ENCODE results near the gene HDAC5.
"Not testable (repeated sequence)": the region's sequence is repeated elsewhere in the genome, so short reads cannot be mapped to it uniquely, and the experiment has no call there.

The HDAC5 gene

GRCh38 chr17:44066204-44066930 lies 57.1 kb downstream of the HDAC5 start, which contains the start of gene LSM12:
Gene LSM12 (minus strand): TSS chr17:44066671. CDS start chr17:44066587, 84 bp downstream.
- DNase-seq, result peak; percentile 84

DNA sequence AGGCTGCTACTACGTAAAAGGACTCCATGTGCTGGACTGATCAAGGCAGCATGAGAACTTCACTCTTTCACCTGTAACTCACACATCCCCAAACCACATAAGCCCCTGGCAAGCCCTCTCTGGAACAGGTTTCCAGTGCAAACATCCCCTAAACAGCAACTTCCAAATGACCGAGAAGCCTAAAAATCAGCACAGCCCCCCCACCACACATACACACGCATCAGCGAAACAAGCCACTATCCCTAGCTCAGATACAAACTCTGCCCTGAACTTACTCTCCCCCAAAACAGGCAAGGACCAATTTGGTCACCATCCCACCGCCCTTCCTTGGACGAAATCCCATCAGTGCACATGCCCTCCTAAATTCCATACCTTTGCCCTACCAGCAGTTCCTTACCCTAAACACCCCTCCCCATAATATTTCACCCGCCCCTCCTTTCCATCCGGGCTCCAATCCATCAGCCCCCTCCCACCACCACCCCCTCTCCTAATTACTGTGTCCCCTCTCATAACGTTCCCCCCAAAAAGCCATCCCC lies 57.7 kb downstream of the HDAC5 start:
- DNase-seq, result no peak

DNA sequence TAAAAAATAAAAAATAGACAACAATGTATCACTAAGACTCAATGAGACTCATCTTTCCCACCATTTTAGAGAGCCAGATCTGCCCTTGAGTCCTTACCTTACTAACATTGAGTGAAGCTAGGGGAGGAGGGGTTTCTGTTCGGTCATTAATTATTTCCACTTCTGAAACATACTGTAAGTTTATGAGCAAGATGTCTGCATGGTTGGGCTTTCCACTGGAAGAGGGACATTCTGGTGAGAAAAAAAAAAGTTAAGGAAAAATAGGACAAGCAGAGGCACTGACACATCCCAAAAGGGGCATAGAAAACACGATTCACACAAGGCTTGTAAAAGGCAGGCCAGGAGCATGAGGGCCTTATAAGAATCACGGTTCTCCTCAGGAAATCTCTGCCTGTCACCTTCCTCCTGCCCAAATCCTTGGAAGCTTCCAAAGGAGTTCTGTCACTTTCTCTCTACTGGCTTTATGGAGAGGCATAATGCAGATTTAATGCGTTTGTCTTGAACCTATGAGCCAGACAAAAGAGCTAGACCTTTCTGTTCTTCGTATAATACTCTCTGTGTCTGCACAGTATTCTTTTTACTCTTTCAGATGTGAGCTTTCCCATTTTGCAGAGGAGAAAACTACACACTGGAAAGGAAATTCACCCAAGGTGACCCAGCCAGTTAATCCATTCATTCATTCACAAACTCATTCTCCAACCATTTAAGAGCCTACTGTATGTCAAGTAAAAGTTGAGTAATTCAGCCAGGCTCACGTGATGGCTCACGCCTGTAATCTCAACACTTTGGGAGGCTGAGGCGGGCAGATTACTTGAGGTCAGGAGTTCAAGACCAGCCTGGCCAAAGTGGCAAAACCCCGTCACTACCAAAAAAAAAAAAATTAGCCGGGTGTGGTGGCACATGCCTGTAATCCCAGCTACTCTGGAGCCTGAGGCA lies 59.5 kb downstream of the HDAC5 start:
- DNase-seq, result no peak

- no peak for DNase-seq
Observed at GRCh38 chr17:44062871-44063270, 60.6 kb downstream of the HDAC5 start.

DNA sequence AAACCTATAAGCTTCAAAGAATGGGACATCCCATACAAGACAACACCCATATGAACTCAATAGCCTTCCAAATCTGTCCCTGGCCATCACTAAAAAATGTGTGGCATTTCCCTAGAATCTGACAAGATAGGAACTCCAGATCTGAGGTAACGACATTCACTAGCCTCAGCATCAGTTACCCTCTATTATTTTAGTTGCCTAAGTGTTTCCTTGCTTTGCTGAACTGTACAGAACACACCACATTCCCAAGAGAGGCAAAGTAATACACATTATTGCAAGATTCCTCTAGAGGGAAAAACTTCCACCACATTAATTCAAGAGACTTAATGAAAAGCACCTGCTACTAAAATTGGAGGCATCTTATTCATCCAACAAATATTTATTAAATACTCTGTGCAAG lies 62.0 kb downstream of the HDAC5 start:
- no peak for DNase-seq

- no peak for DNase-seq
Observed at GRCh38 chr17:44059101-44059892, 64.1 kb downstream of the HDAC5 start.

DNA sequence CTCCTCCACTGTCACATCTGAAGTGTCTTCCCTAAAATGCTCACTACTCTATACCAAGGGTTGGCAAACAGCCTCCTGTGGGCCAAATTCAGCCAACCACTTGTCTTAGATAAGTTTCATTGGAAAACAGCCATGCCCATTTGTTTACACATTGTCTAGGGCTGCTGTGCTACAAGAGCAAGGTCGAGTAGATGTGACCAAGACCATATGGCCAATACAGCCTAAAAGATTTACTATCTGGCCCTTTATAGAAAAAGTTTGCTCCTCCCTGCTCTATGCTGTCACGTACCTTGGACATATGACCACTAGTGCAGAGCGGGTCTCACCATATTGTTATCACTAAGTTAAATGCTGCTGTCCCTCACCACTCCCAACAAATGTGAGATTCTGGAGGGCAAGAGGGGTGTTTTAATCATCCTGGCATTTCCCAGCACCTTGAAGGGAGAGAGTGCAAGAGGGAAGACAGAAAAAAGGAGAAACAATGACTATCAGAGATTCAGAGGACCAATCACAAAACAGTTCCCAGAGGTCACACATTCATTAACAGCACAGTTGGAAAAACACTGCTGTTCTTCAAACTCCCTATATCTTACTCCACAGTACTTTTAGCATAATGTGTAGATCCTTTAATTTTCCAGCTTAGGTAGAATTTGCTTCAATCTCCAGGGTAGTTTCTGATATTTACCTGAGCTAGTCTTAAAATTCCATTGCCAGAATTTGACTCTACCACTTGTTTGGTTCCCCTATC lies 70.1 kb downstream of the HDAC5 start:
- DNase-seq, result no peak

DNA sequence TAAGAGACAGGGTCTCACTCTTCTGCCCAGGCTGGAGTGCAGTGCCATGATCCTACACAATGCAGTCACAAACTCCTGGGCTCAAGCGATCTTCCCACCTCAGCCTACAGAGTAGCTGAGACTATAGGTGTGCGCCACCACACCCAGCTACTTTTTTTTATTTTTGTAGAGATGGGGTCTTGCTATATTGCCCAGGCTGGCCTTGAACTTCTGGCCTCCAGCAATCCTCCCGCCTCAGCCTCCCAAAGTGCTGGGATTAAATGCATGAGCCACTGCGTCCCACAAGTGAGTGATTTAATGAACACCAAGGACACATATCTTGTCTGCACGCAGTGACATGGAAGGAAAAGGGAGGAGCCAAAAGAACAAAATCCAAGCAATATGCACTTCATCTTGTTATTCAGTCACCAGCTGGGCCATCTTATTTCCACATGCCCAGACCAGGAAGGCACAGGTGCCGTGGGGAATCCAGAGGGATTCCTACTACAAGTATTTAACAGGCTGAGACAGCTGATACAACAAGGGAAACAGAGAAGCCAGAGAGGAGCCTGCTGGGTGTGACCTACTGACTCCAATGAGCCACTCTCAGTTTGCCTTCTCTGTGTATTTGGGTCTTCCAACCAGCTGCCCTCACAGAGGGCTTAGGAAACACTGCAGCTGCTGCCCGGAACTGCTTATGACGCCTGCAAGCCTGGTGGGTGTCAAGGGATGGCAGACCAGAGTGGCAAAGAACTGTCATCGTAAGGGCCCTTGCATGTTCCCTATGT lies 74.0 kb downstream of the HDAC5 start:
- no peak for DNase-seq

GRCh38 chr17:44046893-44047292 lies 76.5 kb downstream of the HDAC5 start:
- DNase-seq, result not testable (repeated sequence)

DNA sequence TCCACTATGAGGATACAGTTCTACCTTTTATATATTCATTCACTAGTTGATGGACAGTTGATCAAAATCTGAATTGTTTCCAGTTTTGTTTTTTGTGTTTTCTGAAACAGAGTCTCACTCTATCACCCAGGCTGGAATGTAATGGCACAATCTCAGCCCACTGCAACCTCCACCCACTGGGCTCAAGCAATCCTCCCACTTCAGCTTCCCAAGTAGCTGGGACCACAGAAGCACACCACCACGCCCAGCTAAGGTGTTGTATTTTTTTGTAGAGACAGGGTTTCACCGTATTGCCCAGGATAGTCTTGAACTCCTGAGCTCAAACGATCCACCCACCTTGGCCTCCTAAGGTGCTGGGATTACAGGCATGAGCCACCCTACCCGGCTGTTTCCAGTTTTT lies 78.0 kb downstream of the HDAC5 start:
- no peak for DNase-seq

DNA sequence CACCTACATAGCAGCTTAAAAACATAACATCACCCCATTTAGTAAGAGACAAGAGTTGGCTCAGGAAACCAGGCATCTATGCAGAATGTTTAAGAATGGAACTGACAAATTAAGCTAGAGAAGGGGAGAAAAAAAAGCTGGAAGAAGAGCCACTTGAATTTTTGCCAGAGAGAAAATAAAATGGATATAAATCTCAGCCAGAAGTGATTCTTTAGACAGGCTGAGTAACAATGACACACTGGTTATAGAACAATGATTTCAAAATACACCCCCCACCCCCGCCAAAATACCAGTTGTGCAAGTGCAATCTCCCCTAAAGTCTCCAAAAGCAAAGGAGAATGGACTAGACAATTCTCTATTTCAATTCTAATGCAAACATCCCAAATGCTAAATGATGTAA lies 79.4 kb downstream of the HDAC5 start:
- DNase-seq, result no peak

DNA sequence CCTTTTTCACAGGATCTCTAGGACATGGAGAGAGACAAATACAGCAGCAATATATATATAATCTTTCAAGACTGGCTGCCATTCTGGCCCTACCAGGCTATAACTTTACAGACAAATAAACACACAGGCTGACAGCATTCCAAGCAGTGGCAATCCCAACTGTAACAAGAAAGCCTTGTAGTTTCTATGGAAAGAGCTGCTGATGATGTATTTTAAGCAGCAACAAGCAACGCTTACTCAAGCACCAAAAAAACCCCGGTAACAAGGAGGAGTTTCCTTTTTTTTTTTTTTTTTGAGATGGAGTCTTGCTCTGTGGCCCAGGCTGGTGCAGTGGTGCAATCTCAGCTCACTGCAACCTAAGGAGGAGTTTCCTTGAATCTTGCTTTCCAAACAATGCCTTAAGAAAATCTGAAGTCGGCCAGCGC lies 80.2 kb downstream of the HDAC5 start:
- no peak for DNase-seq

- DNase-seq, result no peak
Observed at GRCh38 chr17:44039829-44040635, 83.4 kb downstream of the HDAC5 start.

DNA sequence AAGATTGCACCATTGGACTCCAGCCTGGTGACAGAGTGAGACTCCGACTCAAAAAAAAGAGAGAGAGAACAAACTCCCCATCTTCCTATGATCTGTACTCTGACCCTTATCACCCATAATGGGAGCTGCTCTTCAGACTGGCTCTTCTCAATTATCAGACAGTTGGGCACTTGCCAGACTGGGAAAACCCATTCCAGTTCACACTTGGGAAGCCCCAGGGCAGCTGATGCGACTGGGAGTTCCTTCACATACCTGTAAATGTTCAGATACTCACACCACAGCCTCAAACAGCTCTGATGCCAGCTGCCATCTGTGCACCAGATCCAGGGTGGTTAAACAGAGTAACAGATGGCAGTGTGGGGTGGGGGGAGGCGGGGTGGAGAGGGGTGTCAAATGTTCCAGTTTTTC lies 84.8 kb downstream of the HDAC5 start:
- no peak for DNase-seq

- no peak for DNase-seq
Observed at GRCh38 chr17:44037471-44037870, 86.0 kb downstream of the HDAC5 start.

GRCh38 chr17:44034688-44035087 lies 88.8 kb downstream of the HDAC5 start:
- DNase-seq, result not testable (repeated sequence)

GRCh38 chr17:44033861-44034408 lies 89.5 kb downstream of the HDAC5 start:
- no peak for DNase-seq

DNA sequence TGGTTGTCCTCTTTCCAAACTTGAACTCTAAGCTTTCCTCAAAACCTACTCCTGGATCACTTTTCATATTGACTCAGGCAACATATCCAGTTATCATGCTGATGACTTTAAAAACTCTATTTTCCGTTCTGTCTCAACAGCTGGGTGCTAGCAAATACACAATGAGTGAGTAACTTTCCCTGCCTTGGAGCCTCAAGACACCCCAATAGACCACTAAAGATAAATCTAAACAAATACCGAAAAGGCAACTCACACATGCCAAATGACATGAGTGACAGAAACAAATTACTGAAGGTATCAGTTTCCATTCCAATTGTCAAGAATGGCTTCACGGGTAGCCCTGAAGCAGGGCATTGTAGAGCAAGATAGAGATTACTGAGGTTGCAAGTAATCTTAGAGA lies 93.0 kb downstream of the HDAC5 start:
- DNase-seq, result no peak

DNA sequence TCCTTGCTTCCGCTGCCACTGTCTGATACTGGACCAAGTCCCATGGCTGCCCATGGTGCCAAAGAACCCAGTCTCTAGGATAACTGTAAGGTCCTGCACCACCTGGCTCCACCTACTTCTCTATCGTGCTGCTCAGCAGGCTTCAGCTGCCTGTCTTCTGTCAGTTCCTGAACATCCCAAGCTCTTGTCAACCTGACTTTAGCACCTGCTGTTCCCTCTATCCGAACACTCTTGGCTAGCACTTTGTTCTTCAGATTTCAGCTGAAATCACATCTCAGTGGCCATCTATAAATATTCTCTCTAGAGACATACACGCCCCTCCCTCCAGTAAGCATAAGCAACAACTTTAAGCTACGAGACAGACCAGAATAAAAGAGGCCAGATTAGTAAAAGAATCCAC lies 93.7 kb downstream of the HDAC5 start:
- no peak for DNase-seq
